NCI-H1092 treated with DMSO at 0.1 percent for 48 hours (cell line): ENCODE results near the gene PLA2G4F.

Experiments
- DNase-seq: peaks from one replicate; lab custom pipeline; 2025; lab: John Stamatoyannopoulos, UW

Gene PLA2G4F

DNA sequence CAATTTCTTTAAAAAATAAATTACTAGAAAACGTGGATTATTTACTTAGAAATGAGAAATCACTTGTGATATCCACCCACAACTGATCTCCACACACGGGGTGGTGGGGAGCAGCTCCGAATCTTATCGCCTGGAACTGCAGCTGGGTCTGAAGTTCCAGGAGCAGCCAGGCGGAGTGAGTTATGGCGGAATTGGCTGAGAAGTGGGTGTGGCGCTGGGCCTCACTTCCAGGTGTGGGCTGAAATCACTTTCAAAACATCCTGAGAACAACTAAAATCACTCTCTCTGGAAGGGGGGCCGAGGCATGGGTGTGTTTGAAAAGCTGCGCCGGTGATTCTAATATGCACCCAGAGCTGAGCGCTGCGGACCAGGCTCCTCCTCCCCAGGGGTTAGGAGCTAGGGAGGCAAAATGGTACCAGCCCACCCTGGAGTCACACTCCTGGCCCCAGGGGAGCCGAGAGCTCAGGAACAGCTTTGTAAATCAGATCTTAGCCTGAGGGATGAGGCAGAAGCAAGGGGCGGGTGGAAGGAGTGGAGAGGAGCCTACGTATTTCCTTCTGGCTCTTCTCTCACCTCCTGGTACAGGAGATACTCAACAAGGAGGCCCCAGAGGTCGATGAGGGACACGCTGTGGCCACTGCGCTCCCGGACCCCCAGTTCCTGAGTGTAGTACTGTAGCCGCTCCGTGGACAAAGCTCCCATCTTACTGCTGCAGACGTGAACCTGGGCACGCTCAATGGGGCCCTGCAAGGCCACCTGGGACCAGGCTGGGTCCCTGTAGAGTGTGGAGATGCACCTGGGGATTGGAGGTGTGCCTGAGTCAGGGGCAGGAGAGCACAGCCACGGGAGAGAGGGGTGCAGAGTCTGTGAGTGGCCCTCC is 9.6 kb downstream of the PLA2G4F start:
- DNase-seq = no peak

DNA sequence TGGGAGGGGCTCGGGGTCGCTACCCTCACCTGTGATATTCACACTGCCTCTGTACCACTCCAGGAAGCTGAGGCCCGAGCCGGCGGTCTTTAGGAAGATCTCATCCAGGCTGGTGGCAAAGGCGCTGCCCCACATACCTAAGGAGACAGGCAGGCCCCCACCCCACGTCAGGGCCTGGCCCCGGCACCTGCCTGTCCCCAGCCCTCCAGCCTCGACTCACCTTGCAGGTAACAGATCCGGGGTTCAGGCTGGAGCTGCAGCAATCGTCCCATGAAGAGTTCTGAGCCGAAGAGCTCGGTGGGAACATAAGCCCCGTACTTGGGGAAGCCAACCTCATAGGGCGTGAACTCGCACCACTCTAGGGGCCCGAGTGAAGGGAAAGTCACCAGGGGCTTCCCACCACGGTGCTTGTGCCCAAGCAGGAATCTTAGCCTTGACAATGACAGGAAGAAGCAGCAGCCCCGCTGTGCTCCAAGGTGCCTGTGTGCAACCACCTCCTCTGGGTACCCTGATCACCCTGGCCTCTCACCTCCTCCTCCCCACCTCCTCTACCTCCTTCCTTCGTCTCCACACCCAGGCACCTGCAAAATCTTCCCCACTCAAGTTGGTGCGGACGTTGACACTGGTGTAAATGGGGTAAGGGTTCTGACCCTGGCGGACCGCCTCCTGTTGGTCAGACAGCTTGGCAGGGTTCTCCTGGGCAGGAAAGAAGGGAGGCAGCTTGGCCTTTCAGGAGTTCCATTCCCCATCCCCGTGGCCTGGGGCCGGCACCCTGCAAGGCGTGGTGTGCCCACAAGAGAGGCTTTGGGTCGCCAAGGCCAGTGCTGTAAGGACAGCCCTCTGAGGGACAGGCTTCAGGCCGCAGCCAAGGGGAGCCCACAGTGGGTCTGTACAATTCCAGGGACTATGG is 10.6 kb downstream of the PLA2G4F start:
- no peak for DNase-seq

DNA sequence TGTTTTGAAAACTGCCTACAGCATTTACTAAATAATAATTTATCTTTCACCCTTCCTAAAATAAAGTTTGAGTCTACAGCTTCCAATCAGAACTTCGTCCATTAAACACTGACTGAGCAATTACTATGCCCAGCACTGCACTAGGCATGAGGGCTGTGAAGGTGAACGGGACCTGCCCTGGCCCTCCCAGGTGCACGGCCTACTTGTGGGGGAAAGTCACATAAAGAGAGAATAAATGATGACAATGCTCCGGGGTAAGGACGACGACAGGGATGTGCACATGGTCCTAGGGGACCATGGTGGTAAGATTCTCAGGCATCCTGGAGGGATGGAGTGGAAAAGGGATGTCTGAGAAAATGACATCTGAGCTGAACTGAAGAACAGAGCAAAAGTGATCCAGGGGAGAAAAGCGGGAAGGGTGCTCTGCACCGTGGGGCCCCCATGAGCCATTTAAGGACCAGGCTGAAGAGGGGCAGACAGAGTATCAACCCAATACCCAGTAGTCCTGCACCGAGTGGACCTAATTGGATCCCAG is 11.5 kb downstream of the PLA2G4F start:
- no peak for DNase-seq

DNA sequence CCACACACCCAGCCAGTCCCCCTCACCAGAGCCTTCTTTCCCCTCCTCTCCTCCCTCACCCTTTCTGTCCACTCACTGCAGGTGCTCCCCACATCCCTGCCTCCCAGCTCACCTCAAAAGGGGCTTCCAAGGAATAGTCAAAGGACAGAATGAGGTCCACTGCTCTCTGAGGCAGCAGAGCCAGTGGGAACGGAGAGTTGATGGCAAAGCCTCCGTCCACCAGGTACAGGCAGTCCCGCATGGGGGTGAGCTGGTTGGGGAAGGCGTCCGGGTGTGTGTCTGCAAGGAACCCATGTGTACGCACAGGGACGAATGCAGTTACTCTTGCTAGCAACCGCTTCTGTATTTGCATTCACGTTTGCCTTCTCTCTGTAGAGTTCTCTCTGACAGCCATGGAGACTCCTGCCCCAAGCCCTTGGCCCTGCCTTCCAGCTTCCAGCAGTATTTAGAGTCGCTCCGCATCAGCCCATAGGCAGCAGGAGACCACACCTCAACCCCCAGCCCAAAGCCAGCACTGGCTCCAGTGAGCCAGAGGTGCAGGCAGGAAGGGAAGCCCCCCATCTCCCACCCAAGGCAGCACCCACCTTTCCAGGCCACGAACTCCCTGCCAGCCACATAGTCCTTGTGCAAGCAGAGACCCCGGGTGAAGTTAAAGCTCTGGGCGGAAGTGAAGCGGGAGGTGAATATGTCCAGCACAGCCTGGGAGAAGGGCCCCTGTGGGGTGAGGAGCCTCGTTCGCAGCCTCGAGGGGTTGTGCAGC is 12.4 kb downstream of the PLA2G4F start:
- DNase-seq = no peak

DNA sequence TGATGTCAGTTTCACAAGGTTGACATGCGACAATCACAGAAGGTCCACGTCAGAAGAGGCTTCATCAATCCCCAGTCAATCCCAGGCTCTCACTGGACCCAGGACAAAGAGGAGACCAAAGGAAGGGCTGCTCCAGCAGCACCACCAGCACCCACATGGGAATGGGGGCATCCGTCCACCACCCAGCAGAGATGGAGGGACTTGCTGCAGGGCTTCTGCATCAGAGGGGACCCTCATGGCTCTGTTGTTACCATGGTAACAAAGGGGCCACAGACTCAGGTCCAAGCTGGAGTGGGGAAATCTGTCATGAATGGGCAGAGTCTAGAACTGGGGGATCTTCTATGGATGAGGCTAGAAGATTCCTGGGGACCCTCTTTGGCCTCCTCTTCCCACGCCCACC is 13.1 kb downstream of the PLA2G4F start:
- no peak for DNase-seq

DNA sequence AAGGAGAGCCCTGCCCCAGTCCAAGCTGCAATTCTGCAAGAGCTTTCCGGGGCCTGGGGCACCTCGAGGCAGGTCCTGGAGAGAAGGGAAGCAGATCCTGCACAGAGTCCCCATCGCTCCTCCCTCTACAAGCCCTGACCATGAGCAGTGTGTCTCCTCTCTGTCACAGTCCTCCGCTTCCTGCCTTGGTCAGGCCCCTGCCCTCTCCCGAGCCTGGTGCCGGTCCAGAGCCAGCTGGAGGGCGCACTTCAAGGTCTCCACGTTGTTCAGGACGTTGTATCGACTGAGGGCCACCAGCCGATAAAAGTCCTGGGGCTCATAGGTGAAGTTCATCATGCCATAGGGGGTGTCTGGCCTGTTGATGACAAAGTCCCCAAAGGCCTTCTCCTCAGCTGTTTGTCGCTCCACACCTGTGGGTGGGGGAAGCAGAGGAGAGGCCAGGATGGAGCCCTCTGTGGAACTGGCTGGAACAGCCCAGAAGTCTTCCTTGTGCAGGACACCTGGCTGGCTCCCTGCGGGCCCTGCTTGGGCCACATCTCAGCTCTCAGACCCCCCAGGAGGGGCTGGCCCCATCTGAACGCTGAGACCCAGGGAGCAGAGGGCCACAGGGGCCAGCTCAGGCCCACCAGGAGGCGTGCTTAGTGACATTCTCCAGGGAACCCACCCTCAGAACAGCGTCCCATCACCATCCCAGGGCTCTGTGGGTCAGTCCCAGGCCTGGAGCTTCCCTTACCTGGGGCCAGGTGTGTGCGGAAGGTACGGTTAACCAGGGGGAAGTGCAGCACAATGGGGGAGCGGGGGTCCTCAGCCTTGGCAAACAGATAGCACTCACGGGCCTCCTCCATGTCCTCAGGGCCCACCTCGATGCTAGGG is 14.4 kb downstream of the PLA2G4F start:
- DNase-seq = no peak

DNA sequence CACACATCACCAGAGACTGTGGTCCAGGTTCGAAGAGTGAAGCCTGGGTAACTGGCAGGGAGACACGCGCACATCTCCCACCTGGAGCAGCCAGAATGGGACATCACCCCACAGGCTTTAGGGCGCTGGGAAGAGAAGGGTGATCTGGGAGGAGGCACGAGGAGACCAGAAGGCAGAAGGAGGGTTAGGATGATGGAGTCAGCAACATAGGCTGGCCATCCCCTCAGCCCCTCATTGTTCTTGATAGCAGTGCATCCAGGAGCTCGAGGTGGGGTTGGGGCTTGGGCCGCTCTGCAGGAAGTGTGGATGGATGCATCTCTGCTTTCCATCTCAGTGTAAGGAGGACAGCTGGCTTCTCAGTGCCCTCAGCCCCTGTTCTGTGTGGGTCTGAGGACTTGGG is 15.2 kb downstream of the PLA2G4F start:
- no peak for DNase-seq

DNA sequence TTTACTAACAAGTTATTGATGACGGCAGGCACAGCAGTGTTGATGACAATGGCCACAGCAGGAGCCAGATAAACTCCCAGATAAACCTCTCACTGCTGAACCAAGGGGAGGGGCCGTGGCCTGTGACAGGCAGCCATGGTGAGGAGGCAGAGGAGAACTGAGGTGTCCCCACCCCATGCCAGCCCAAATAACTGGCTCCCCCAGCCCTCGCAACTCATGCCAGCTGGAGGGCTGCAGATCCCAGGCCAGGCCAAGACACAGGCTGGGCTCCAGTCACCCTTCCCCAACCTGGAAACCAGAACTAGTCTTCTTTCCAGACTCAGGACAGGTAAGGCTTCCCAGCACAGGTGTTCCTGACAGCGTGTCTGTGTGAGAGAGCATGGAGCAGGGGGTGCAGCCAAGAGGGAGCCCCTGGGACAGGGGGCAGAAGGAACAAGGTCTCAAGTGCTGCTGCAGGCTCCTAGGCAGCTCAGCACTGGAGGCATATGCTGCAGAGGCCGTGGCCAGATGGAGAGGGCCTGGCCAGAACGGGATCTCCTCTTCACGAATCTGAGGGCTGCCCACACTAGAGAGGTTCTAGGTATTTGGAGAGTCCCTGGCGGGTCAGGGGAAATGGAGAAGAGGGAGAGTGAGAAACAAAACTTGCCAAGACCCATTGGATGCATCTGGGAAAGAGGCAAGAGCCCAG is 15.9 kb downstream of the PLA2G4F start:
- DNase-seq = no peak

DNA sequence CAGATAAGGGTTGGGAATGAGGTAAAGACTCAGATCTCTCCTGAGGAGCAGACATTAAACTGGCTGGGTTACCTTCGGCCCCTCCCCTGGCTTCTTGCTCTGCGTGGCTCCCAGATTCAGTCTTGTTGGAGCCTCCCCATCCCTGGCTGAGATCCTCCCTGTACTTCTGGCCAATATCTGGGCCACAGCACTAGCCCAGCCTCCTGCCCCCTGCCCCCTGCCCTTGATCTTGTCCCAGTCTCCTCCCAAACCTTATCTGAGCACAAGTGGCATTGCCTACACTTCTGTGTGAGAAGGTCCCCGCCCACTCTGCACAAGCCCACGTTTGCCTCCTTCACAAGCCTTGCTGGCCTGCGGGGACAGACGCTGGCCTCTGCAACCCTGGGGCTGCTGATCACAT is 16.8 kb downstream of the PLA2G4F start:
- no peak for DNase-seq

DNA sequence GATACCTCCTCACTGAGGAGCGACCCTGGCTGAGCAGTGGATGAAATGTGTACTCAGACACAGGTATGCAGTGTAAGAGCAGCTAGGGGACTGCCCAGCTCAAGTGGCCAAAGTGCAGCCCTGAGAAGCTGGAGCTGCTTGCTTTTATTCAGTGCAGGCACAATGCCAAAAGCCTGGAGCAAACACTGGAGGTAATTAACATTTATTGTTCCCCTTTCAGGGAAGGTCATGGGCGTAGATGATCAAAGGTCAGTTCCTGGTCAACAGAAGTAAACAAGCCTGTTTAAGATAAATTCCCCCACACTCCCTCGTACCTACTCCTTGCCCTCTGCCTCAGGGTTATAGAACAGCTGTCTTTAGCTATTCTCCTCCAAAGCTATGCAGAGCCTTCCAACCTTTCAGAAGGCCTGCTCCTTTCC is 17.5 kb downstream of the PLA2G4F start:
- no peak for DNase-seq

DNA sequence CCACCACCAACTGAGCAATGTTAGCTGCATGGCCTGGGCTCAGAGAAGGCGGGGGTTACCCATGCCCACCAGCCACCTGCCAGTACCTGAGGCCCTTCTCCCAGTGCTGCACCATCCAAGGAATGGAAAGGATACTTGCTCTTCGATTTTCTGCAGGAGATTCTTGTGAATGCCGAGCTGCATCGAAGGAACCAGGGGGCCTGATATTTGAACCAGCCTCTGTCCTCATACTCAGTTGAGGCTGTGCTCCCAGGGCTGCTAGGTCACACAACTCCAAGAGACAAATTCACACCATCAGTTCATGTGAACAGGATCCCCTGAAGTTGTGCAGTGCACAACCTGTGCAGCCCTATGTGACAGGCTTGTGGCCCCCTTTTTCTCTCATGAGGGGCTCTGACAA is 18.0 kb downstream of the PLA2G4F start:
- DNase-seq = no peak

DNA sequence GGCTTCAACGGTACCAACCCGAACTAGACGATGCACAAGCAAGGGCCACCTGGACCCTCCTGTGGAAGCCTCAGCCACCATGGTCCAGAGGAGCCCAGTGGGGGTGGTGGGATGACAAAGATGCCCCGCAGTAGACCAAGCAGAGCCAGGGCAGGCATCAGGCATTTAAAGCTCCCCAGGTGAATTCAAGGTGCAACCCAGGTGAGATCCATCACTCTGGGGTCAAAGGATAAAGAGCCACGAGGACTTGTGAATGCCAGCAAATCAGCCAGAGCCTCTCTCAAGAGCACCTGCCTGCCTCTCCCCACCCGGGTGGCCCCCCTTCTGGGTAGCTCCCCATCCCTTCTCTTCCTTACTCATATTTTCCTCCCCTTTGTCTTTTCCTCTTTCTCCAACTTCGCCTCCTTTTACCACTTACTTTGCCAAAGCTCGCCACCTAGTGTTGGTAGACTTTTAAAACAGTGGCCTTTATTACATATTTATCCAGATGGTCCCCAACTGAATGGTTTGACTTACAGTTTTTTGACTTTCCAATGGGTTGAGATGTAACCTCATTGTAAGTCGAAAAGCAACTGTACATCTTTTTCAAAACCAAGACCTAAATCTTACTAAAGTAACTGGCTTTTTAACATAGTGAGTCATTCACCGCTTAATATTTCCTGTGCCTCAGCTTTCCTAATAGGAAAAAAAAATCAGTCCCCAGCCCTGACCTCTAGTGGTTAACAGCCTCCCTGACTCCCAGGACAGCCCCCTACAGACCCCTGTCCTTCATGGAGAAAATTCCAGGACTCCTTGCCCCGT is 18.8 kb downstream of the PLA2G4F start:
- DNase-seq = peak; percentile 41

DNA sequence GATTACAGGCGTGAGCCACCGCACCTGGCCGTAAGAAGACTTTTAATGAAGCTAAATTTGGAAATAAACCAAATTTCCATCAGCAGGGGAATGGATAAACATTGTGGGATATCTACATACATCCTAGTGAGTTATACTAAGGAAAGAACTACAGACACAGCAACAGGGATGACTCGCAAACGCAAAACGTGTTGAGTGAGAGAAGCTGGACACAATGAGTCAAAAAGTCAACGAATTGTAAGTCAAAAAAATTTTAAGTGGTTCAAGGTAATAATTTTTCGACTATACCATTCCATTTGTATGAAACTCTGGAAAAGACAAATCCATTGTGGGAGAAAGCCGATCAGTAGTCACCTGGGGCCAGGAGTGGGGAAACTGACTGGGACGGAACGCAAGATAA is 19.9 kb downstream of the PLA2G4F start:
- DNase-seq = no peak

DNA sequence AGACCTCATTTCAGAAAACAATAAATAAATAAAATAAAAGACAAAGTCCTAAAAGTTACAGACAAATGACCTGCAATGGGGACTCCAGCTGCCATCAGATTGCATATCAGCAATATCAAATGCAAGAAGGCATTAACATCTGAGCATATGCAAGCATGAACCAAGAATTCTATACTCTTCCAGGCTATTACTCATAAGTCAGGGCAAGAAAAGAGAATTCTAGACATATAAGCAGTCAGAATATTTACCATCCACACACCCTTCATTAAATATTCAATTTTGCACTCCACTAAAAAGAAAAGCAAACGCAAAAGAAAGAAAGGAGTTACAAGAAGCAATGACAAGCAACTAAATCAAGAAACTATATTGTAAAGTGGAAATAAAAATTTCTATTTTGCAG is 21.1 kb downstream of the PLA2G4F start:
- DNase-seq = no peak

DNA sequence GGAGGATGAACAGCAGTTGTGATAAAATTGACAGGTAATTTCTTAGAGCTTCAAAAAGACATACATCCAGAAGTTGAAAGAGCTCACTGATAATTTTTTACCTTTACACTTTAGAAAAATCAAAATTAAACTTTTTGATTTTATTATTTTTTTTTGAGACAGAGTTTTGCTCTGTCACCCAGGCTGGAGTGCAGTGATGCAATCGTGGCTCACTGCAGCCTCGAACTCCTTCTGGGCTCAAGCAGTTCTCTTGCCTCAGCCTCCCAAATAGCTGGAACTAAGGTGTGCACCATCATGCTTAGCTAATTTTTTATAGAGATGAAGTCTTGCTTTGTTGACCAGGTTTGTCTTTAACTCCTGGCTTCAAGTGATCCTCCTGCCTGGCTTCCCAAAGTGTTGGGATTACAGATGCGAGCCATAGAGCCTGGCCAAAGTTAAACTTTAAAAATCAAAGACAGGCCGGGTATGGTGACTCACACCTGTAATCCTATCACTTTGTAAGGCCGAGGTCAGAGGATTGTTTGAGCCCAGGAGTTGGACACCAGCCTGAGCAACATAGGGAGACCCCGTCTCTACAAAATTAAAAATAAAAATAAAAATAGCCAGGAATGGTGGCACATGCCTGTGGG is 21.7 kb downstream of the PLA2G4F start:
- no peak for DNase-seq

DNA sequence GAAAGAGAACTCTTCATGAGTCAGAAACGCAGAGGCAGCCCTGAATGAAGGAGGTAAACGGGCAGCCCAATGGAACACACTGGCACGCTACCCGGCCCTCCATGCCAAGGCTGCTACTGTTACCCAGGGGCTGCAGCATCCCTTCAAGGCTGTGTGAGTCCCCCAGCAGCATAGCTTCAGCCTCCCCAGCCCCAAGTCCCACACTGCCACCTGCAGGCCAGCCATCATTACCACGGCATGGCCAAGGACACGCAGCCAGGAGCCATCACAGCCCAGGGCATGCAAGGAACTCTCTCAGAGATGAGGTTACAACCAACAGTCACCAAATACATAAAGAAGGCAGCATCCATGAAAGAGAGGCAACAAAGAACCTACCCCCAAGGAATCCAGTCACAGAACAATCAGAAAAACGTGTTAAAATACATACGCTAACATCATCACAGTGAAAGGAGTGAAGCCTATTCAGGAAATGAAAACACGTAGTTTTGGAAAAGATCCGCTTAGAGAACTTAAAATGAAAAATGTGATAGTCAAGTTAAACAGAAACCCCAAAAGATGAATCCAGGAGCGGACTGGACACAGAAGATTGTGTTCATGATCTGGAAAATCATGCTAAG is 22.4 kb downstream of the PLA2G4F start:
- peak; percentile 29 for DNase-seq

DNA sequence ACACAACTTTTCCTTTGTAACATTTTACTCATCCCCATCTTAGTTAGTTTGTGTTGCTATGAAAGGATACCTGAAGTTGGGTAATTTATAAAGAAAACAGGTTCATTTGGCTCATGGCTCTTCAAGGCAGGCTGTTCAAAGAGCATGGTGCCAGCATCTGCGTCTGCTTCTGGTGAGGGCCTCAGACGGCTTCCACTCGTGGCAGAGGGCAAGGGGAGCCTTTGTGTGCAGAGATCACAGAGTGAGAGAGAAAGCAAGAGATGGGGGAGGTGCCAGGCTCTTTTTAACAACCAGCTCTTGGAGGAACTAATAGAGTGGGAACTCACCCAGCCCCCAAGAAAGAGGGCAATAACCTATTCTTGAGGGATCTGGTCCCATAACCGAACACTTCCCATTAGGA is 23.1 kb downstream of the PLA2G4F start:
- no peak for DNase-seq
